Measurements from ENCODE around the gene HIVEP3.

GRCh38 chr1:41663671-41664400 is 254.9 kb downstream of the HIVEP3 start:
- no peak for TF ChIP-seq CTCF (IDR thresholded peaks at IDR 0.05)
- no peak for TF ChIP-seq POLR2AphosphoS5 (IDR thresholded peaks at IDR 0.05; ENCODE audit: low read depth, low read length)
- no peak for TF ChIP-seq SIN3A (IDR thresholded peaks at IDR 0.05; ENCODE audit: borderline replicate concordance, insufficient read depth, low read depth, low read length)
- no peak for TF ChIP-seq REST (IDR thresholded peaks at IDR 0.05; ENCODE audit: insufficient read depth in 1 of 2, low read depth in 2 of 2, low read length in 1 of 2)

Data from Panc1 (cell line).